BJ (cell line): ENCODE data around the gene TMUB1. TPM values are rescaled to one million over a fixed set of nuclear protein-coding genes. Genes with fewer than 3 reads are reported as not detected.

ENCODE experiments used
- CTCF ChIA-PET: fragments of 350-600 bp; formaldehyde crosslinking; extraction: SDS; loops from one replicate; lab custom pipeline; 2021; ENCODE audit warnings: antibody characterized with exemption, inconsistent platforms; lab: Yijun Ruan, JAX
- POLR2A ChIA-PET: fragments of 300-600 bp; sonication (Branson Sonifier 250); formaldehyde crosslinking; extraction: SDS; loops from one replicate; lab custom pipeline; 2021; ENCODE audit warnings: antibody characterized with exemption; lab: Charles Lee
- DNase-seq: peaks from one replicate; pipeline ENCODE4 v3.0.0-alpha.2; 2011; ENCODE audit warnings: low read depth
- H3K27me3 ChIP-seq: 2 replicates; pipeline ENCODE4 v1.6.0; 2011; ENCODE audit warnings: low read length; ENCODE audit not compliant: control insufficient read depth, insufficient read depth
- H3K36me3 ChIP-seq: 2 replicates; pipeline ENCODE4 v1.5.1; 2011; ENCODE audit warnings: low read length; ENCODE audit not compliant: control insufficient read depth, insufficient read depth
- H3K4me3 ChIP-seq: 2 replicates; pipeline ENCODE4 v1.5.1; 2011; ENCODE audit warnings: low read depth, mild to moderate bottlenecking, control low read depth, low read length
- CTCF ChIP-seq: IDR thresholded peaks from 2 replicates; pipeline ENCODE4 v1.5.1; 2011; ENCODE audit warnings: low read depth, mild to moderate bottlenecking, control low read depth, inconsistent platforms, low read length, moderate library complexity; ENCODE audit not compliant: insufficient read depth
- polyA plus RNA-seq: library from polyadenylated mRNA; depleted of rRNA; stranded (reverse); fragments of >200 nt; gene quantifications from 2 replicates; pipeline ENCODE4 v1.2.3, GENCODE V29; 2011

TMUB1 gene
- polyA plus RNA-seq, 1 experiment: 27.8 TPM

GRCh38 chr7:151058781-151059366 lies 24.4 kb downstream of the TMUB1 start:
- POLR2A ChIA-PET: interaction anchor here (0.7 kb wide), 1 partner anchor 22 kb away, joined by 3 read pairs; the partner anchor contains the start of gene FASTK
- TF ChIP-seq CTCF: no peak
- CTCF ChIA-PET: interaction anchor here (1.1 to 1.6 kb wide), 3 partner anchors 26 to 52 kb away, joined by 4 to 7 read pairs (median 5); no protein-coding TSS in a partner anchor
- H3K27me3 ChIP-seq: no peaks in the 10 kb centered on the region
- DNase-seq: no peak
- H3K4me3 ChIP-seq: peak overlapping the region; percentile 76
- 0 out of 2 replicates have a peak, but pooled peaks cover 1% of the 10 kb centered on the region for H3K36me3 ChIP-seq

GRCh38 chr7:151057989-151058780 lies 25.1 kb downstream of the TMUB1 start:
- Histone ChIP-seq H3K27me3 (no peaks in the 10 kb centered on the region), H3K36me3 (0 out of 2 replicates have a peak, but pooled peaks cover 1% of the 10 kb centered on the region), H3K4me3 (peak overlapping the region; percentile 55)
- peak; percentile 99 for DNase-seq
- CTCF ChIA-PET: interaction anchor here (0.9 to 1.6 kb wide), 4 partner anchors 25 to 53 kb away, joined by 3 to 7 read pairs (median 4); no protein-coding TSS in a partner anchor
- POLR2A ChIA-PET: interaction anchor here (0.7 kb wide), 1 partner anchor 23 kb away, joined by 3 read pairs; the partner anchor contains the start of gene FASTK
- TF ChIP-seq CTCF: no peak

- ChIA-PET CTCF (interaction anchor here (0.9 to 1.1 kb wide), 2 partner anchors 10 to 46 kb away, joined by 3 read pairs; no protein-coding TSS in a partner anchor), POLR2A (no interaction called here)
- no peak for DNase-seq
Observed at GRCh38 chr7:151057506-151057988, 25.7 kb downstream of the TMUB1 start, which contains the start of gene CDK5. Gene CDK5, minus strand, starts transcription at chr7:151057897. Its CDS starts 49 bp downstream, at chr7:151057848.

GRCh38 chr7:151056666-151057505 lies 26.4 kb downstream of the TMUB1 start:
- H3K36me3 ChIP-seq: no peaks in the 10 kb centered on the region; the same call in 1 of the 2 replicates
- ChIA-PET POLR2A (no interaction called here), CTCF (interaction anchor here (0.9 to 1.1 kb wide), 2 partner anchors 10 to 47 kb away, joined by 3 read pairs; no protein-coding TSS in a partner anchor)
- no peaks in the 10 kb centered on the region for H3K27me3 ChIP-seq
- TF ChIP-seq CTCF: no peak
- no peak for DNase-seq
- H3K4me3 ChIP-seq: peak overlapping the region; percentile 55

More at GRCh38 chr7:151057506-151057988, 25.7 kb downstream of the TMUB1 start, which contains the start of gene CDK5:
- TF ChIP-seq CTCF: 0 out of 2 replicates have a peak, but pooled peaks have one; percentile 9
- Histone ChIP-seq H3K27me3 (no peaks in the 10 kb centered on the region), H3K4me3 (peak within 1 kb of the TSS; percentile 55), H3K36me3 (0 out of 2 replicates have a peak, but pooled peaks cover 1% of the 10 kb centered on the region)
